Esophagus squamous epithelium (tissue), 5 donors: Measurements from ENCODE around the gene FAM200B. TPM values are rescaled to one million over a fixed set of nuclear protein-coding genes. Genes with fewer than 3 reads are reported as not detected.

Experiments
- DNase-seq: peaks from one replicate; lab custom pipeline; 2025; lab: John Stamatoyannopoulos, UW
- H3K27ac ChIP-seq, 4 donors: fragments of 200-600 bp; sonication (generic); one replicate each; pipeline ENCODE4 v1.5.1; 2016 to 2019; ENCODE audit warnings: mild to moderate bottlenecking in 1 of 4
- H3K27me3 ChIP-seq, 4 donors: fragments of 200-600 bp; sonication (generic); 1 replicate in 3 of 4; 2 replicates in 1 of 4; pipeline versions ENCODE4 v1.5.1 to v1.6.0; 2017 to 2021; ENCODE audit warnings: antibody characterized with exemption in 1 of 4
- H3K36me3 ChIP-seq, 3 donors: fragments of 200-600 bp; sonication (generic); one replicate each; pipeline ENCODE4 v1.5.1; 2016 to 2019
- H3K4me1 ChIP-seq, 3 donors: fragments of 200-600 bp; sonication (generic); one replicate each; pipeline ENCODE4 v1.5.1; 2017 to 2019
- H3K4me3 ChIP-seq, 4 donors: fragments of 200-600 bp; sonication (generic); 1 replicate in 3 of 4; 2 replicates in 1 of 4; pipeline ENCODE4 v1.5.1; 2016 to 2019; ENCODE audit warnings: mild to moderate bottlenecking in 2 of 4, moderate library complexity in 1 of 4
- H3K9me3 ChIP-seq, 3 donors: fragments of 200-600 bp; sonication (generic); one replicate each; pipeline ENCODE4 v1.5.1; 2016 to 2019
- CTCF ChIP-seq, 6 experiments: fragments of 450-650 bp in 4 of 6; fragments of 200-600 bp in 2 of 6; sonication (generic) in 2 of 6; IDR thresholded peaks; one replicate each; pipeline ENCODE4 v1.5.1; 2016 to 2019; ENCODE audit warnings: antibody characterized with exemption in 6 of 6, mild to moderate bottlenecking in 4 of 6, moderate library complexity in 4 of 6
- POLR2A ChIP-seq, 4 donors: fragments of 450-650 bp; IDR thresholded peaks; one replicate each; pipeline ENCODE4 v1.6.1; 2017; ENCODE audit warnings: antibody characterized with exemption in 4 of 4, mild to moderate bottlenecking in 4 of 4, moderate library complexity in 3 of 4
- WGBS, 2 donors: methylation state at CpG; one replicate each; pipeline ENCODE4 v1.1.5; 2018; 5-methylcytosine and 5-hydroxymethylcytosine counted together
- intact Hi-C: fragments of 100-400 bp; cut with DNase I; formaldehyde crosslinking; loops from one replicate; pipeline ENCODE4 v1.15.0; 2022
- total RNA-seq, 4 donors: library from RNA; depleted of rRNA; stranded (reverse); fragments of >200 nt; gene quantifications; one replicate each; pipeline ENCODE4 v1.1.0, GENCODE V29; 2016
- donor health status: DM: yes; HTN: yes; CAD: no.

FAM200B gene
- total RNA-seq, 4 donors from 2014 or later: 17.1 to 39.6 (median 31.4) TPM

GRCh38 chr4:15694431-15694830 lies 12.8 kb downstream of the FAM200B start:
- DNase-seq: no peak
- H3K9me3 ChIP-seq: no peaks in the 10 kb centered on the region
- WGBS, 2 donors: 30 to 47% methylated on average over 4 of the region's 4 CpGs
- no peaks in the 10 kb centered on the region for H3K27me3 ChIP-seq
- H3K27ac ChIP-seq: peak overlapping the region in 3 of 4 donors; percentile 43 to 72 (median 67)
- intact Hi-C loops: no loop called here
- peaks cover 5 to 50% (median 18%) of the 10 kb centered on the region in 3 donors for H3K4me1 ChIP-seq
- peaks cover 0 to under 1% (median 0%) of the 10 kb centered on the region in 3 donors for H3K36me3 ChIP-seq
- no peak overlapping the region for H3K4me3 ChIP-seq
- TF ChIP-seq POLR2A (IDR thresholded peaks at IDR 0.05): no peak
- no peak for TF ChIP-seq CTCF (IDR thresholded peaks at IDR 0.05)

GRCh38 chr4:15695240-15695699 lies 13.6 kb downstream of the FAM200B start:
- Histone ChIP-seq H3K4me1 (peaks cover 5 to 45% (median 18%) of the 10 kb centered on the region in 3 donors), H3K27me3 (no peaks in the 10 kb centered on the region), H3K9me3 (no peaks in the 10 kb centered on the region), H3K27ac (peak overlapping the region in 3 of 4 donors; percentile 29 to 72 (median 67)), H3K4me3 (no peak overlapping the region), H3K36me3 (no peaks in the 10 kb centered on the region)
- no peak for DNase-seq
- 60 to 65% methylated on average over 6 to 10 of the region's 10 CpGs for WGBS, 2 donors
- TF ChIP-seq CTCF (IDR thresholded peaks at IDR 0.05): peak in 1 of 6 experiments; percentile 16
- TF ChIP-seq POLR2A (IDR thresholded peaks at IDR 0.05): no peak
- intact Hi-C loops: no loop called here

GRCh38 chr4:15695729-15696128 lies 14.1 kb downstream of the FAM200B start:
- no peak for TF ChIP-seq POLR2A (IDR thresholded peaks at IDR 0.05)
- TF ChIP-seq CTCF (IDR thresholded peaks at IDR 0.05): no peak
- 42 to 55% methylated on average over 3 of the region's 3 CpGs for WGBS, 2 donors
- no peaks in the 10 kb centered on the region for H3K36me3 ChIP-seq
- H3K4me1 ChIP-seq: peaks cover 5 to 41% (median 15%) of the 10 kb centered on the region in 3 donors
- H3K27me3 ChIP-seq: no peaks in the 10 kb centered on the region
- intact Hi-C loops: no loop called here
- no peak for DNase-seq
- H3K4me3 ChIP-seq: no peak overlapping the region
- no peaks in the 10 kb centered on the region for H3K9me3 ChIP-seq
- peak overlapping the region in 1 of 4 donors; percentile 72 for H3K27ac ChIP-seq

GRCh38 chr4:15696866-15697265 lies 15.2 kb downstream of the FAM200B start:
- 88 to 89% methylated on average over 1 of the region's 1 CpG for WGBS, 2 donors
- no peaks in the 10 kb centered on the region for H3K9me3 ChIP-seq
- no peak overlapping the region for H3K27ac ChIP-seq
- H3K27me3 ChIP-seq: no peaks in the 10 kb centered on the region
- intact Hi-C loops: no loop called here
- no peaks in the 10 kb centered on the region for H3K36me3 ChIP-seq
- no peak overlapping the region for H3K4me3 ChIP-seq
- DNase-seq: no peak
- H3K4me1 ChIP-seq: peaks cover 5 to 30% (median 12%) of the 10 kb centered on the region in 3 donors
- TF ChIP-seq POLR2A (IDR thresholded peaks at IDR 0.05) (no peak), CTCF (IDR thresholded peaks at IDR 0.05) (no peak)

GRCh38 chr4:15702941-15703403 lies 21.3 kb downstream of the FAM200B start, which contains the start of gene BST1:
BST1 (plus strand) TSS chr4:15703065; CDS start chr4:15703145, 80 bp downstream.
- intact Hi-C loops: no loop called here
- 4% methylated on average over 13 to 16 of the region's 43 CpGs for WGBS, 2 donors
- Histone ChIP-seq H3K27ac (peak within 1 kb of the TSS; percentile 53 to 69 (median 57)), H3K4me1 (peaks cover 9 to 50% (median 15%) of the 10 kb centered on the region in 3 donors), H3K27me3 (no peaks in the 10 kb centered on the region), H3K36me3 (no peaks in the 10 kb centered on the region), H3K4me3 (peak within 1 kb of the TSS; percentile 26 to 73 (median 47)), H3K9me3 (no peaks in the 10 kb centered on the region)
- peak in 1 of 4 donors; percentile 33 for TF ChIP-seq POLR2A (IDR thresholded peaks at IDR 0.05)
- TF ChIP-seq CTCF (IDR thresholded peaks at IDR 0.05): no peak
- DNase-seq: no peak
